GM19452 (cell line): Measurements from ENCODE around the gene GPR148.

Source experiments
- ATAC-seq: cut with Tn5 transposase; IDR thresholded peaks from one replicate; pipeline ENCODE4 v1.9.1; 2021; ENCODE audit not compliant: unreplicated experiment

GPR148 gene

GRCh38 chr2:130768191-130768855 is 39.5 kb downstream of the GPR148 start:
- no peak for ATAC-seq

- no peak for ATAC-seq
Observed at GRCh38 chr2:130769343-130769907, 40.6 kb downstream of the GPR148 start.

- ATAC-seq = no peak
Observed at GRCh38 chr2:130776550-130776949, 47.7 kb downstream of the GPR148 start.

- no peak for ATAC-seq
Observed at GRCh38 chr2:130778781-130779180, 49.9 kb downstream of the GPR148 start.
